HG03571 (cell line): Measurements from ENCODE around the gene ASGR1.

ENCODE experiments used
- ATAC-seq: cut with Tn5 transposase; IDR thresholded peaks from one replicate; pipeline ENCODE4 v1.9.1; 2021; ENCODE audit not compliant: unreplicated experiment

Gene ASGR1, protein sequence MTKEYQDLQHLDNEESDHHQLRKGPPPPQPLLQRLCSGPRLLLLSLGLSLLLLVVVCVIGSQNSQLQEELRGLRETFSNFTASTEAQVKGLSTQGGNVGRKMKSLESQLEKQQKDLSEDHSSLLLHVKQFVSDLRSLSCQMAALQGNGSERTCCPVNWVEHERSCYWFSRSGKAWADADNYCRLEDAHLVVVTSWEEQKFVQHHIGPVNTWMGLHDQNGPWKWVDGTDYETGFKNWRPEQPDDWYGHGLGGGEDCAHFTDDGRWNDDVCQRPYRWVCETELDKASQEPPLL

DNA sequence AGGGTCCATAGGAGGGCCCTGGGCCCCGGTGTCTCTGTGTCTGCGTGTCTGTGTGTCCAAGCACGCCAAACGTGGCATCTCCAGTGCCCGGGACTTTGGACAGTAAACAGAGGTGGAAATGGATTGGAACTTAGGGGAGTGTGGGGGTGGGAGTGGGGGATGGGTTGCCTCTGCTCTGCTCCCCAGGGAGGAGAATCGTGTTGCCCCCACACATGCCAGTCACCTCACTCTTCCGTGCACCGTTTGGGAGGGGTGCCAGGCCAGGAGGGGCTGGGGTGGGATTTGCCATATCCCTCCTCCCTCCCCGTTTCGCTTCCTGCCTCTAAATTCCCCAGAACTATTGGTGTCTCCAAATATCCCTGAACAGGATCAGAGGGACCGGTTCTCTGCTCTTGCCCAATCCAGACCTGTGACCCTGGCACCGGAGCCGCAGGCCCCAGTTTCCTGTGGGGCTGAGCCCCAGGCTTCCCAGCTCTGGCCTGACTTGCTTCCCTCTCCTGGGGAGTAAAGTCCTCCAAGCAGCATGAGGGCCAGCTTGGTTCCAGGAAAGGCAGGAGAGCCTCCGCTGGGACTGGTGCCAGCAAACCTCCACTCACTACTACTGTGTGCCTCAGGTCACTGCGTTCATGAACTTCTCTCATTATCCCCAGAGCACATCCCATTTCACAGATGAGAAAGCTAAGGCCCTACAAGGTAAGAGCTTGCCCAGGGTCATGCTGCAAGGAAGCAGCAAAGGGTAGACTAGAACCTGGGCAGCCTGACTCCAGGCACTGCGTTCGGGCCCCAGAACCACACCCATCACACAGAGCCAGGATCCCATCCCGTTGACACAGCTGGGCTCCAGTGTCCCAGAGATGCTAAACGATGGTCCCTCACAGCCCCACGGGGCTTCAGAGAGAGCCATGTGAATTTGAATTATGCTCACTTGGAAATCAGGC, at the start of gene ASGR1:
Gene ASGR1, minus strand, starts transcription at position 54 of the 938 bp plus-strand sequence. CDS start 807 bp downstream, outside the sequence.
- no peak for ATAC-seq

DNA sequence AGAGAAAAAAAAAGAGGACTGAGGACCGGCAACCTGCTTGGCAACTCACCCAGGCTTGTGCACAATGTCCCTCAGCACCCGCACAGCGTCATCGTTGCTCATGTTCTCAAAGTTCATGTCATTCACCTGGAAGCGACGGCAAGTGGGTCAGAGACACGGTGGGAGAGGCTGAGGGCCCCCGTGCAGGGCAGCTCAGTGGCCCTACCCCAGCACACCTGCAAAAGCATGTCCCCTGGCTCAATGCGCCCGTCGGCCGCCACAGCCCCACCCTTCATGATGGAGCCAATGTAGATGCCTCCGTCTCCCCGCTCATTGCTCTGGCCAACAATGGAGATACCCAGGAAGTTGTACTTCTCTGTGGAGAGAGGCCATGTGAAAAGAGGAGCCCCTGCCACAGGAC, 49.8 kb upstream of the ASGR1 start:
- ATAC-seq: no peak

DNA sequence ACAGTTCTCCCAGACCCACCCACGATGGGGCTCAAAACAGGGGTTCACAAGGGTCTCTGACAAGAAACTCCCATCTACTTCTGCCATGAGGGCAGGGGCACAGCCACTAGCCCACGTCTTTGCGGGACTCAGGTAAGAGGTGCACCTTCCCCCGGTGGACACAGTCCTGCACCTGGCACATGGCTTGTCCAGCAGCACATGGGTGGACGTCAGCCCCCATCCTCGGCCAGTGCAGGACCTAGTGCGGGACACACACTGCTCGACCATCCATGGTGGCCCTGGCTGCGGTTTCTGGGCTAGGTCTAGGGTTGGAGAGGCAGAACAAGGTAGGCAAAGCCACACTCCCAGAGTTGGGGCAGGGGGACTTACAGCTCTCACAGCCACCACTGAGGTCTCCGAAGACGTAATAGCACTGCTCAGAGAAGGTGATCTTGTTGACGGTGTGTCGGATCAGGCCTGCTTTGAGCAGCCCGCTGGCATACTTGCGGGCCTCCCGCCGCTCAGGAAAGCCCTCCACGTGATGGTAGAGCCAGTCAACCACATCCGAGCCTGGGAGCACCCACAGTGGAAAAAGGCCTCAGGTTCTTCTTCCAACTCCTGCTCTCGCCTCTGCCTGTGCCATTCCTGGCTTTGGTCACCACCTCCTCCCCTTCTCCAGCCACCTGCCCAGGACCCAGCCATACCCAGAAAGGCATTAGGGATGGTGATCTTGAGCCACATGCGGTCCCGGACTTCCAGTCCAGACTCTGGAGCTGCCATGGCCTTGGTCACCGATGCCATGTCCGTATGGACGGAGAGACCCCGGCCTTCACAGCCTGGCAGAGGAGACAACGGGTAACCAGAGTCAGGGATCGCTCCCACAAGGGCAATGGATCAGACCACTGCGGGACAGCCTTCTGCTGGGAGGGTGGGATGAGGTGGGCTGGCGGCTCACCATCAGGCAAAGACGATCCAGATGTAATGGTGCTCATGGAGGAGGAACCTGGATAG, 47.8 kb upstream of the ASGR1 start:
- no peak for ATAC-seq

DNA sequence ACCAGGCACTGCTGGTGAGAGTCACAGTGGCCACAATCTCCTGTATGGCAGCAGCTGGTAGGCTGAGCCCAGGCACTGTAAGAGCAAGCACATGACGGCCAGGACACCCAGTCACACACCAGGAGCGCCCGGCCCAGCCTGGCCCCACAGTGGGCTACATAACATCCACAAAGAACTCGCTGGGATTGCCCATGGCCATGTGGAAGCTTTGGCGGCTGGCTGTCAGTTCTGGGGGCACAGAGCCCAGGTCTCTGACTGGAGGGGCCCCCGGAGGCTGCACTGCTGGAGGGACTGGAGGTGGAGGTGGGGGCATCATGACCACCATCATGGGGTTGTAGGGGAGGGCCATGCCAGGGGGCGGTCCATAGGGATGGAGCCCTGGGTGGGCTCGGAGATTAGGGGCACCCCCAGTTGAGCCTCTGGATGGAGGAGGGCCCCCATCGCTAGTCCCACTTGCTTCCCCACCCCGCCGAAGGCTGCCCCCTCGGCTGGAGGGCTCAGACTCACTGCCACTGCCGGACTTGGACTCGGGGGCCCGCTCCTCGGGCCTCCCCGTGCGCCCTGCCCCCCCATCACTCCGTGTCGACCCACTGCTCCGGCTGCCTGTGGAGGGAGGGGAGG, 46.7 kb upstream of the ASGR1 start:
- no peak for ATAC-seq

DNA sequence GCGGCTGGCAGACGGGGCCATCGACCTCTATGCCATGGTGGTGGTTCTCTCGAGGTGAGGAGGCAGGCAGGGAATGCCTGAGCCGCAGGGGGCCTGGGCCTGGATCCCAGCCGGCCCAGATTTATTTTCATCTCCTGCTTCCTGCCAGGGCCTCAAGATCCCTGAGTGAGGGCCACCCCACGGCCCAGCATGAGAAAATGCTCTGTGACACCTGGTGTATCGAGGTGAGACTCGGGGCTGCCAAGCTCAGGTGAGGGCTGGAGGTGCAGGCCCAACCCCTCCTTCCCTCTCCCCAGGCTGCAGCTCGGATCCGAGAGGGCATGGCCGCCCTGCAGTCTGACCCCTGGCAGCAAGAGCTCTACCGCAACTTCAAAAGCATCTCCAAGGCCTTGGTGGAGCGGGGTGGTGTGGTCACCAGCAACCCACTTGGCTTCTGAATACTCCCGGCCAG, 45.5 kb upstream of the ASGR1 start:
- no peak for ATAC-seq

DNA sequence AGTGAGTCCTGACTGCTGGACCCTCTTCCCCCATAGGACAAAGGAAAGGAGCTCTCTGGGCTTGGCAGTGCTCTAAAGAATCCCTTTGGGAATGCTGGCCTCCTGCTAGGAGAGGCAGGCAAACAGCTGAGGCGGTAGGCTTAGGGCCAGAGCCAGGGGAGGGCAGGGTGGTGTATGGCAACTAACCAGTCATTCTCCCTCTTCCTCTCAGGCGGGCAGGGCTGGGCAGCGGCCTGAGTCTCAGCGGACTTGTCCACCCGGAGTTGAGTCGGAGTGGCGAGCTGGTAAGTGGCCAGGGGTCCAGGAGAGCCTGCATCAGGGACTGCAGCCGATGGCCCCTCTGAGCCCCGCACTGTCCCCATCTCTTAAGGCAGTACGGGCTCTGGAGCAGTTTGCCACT, 44.9 kb upstream of the ASGR1 start:
- ATAC-seq: no peak

DNA sequence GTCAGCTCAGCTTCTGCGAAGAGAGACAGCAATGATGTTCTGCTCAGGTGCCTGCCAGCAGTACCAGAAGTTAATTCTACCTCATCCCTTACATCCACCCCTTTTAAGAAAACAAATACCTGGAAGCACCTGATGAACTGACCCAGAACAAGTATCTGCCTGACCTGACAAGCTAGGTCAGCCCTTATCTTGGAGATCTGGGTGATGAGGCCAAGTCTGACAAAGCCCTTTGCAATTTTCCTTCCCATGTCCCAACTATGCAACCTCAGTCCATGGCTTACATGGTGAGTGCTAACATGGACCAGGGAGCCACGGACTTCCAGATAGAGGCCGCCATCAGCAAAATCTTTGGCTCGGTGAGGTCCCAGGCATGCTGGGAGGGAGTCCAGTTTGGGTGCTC, 44.2 kb upstream of the ASGR1 start:
- no peak for ATAC-seq

DNA sequence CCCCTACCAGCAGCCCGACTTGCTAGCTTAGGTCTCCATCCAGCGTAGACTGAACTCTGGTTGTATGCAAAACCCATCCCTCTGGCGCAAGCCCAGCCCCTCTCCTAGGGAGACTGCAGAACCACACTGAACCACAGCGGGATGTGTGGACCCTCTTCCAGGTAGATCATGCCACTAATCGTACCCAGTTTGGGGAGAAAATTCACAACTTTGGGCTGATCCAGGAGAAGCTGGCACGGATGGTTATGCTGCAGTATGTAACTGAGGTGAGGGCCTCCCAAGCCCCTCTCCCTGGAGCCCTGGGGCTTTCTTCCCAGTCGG, 43.8 kb upstream of the ASGR1 start:
- ATAC-seq: no peak

DNA sequence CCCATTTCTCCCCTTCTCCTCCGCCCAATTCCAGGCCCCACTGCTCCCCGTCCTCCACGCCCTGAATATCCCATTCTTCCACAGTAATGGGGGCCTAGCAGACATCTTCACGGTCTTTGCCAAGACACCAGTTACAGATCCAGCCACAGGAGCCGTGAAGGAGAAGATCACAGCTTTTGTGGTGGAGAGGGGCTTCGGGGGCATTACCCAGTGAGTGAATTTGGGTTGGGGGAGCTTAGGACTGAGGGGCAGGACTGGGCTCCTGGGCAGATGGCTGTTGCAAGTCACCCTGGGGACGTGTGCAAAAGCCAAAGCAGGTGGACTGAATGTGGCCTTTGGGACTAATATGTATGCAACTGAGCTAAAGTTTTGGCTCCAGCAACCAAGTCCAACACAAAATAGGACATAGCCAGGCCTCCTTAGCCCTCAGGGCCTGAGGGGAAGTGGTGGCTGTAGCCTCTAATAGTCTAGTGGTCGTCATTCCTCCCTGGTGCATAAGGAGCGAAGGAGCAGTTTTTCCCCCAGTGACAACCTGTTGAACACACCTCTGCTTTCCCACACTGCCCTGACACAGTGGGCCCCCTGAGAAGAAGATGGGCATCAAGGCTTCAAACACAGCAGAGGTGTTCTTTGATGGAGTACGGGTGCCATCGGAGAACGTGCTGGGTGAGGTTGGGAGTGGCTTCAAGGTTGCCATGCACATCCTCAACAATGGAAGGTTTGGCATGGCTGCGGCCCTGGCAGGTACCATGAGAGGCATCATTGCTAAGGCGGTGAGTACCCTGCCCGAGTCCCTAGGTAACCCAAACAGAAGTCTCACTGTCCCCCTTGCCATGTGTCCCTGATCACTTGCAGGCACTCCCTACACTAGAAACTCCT, 43.2 kb upstream of the ASGR1 start:
- no peak for ATAC-seq

DNA sequence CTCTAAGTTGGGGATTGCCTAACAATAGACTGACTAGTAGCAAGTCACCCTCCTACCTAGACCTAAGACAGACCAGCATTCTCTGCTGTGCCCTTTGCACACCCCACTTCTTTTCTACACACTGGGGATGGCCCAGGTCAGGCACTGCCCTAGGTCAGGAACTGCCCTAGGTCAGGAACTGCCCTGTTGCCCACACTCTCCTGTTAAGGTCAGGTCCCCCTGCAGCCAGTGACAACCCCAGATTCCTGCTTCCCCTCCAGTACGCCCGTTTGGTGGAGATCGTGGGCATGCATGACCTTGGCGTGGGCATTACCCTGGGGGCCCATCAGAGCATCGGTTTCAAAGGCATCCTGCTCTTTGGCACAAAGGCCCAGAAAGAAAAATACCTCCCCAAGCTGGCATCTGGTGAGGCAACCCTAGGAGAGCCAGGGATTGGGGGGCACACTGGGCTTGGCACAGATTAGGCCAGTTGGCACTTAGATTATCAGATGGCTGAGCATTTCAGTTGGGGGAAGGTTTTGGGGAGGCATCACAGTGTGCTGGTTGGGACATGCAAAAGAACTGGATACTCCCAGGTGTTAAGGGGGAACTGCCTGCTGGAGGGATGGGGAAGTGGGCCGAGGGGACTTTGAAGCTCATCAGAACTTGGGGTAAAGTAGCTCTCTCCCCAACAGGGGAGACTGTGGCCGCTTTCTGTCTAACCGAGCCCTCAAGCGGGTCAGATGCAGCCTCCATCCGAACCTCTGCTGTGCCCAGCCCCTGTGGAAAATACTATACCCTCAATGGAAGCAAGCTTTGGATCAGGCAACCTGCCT, 42.3 kb upstream of the ASGR1 start:
- no peak for ATAC-seq

DNA sequence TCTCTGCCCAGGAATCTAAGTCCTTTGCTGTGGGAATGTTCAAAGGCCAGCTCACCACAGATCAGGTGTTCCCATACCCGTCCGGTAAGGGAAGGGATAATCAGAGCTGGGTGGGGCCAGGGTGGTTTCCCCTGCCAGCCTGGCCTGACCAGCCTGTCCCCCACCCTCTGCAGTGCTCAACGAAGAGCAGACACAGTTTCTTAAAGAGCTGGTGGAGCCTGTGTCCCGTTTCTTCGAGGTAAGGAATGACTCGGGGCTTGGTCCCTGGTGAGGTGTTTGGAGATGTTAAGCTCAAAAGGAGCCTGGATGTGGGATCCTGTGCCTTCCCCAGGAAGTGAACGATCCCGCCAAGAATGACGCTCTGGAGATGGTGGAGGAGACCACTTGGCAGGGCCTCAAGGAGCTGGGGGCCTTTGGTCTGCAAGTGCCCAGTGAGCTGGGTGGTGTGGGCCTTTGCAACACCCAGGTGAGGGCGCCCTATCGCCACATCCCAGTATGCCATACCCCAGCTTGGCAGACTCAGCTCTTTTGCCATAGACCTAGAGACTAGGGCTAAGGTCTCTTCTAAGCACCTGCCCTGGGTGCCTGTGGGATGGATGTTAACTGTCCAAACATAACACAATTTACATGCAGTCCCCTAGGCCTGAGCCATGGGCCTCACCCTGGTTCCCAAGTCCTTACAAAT, 41.6 kb upstream of the ASGR1 start:
- ATAC-seq: no peak

DNA sequence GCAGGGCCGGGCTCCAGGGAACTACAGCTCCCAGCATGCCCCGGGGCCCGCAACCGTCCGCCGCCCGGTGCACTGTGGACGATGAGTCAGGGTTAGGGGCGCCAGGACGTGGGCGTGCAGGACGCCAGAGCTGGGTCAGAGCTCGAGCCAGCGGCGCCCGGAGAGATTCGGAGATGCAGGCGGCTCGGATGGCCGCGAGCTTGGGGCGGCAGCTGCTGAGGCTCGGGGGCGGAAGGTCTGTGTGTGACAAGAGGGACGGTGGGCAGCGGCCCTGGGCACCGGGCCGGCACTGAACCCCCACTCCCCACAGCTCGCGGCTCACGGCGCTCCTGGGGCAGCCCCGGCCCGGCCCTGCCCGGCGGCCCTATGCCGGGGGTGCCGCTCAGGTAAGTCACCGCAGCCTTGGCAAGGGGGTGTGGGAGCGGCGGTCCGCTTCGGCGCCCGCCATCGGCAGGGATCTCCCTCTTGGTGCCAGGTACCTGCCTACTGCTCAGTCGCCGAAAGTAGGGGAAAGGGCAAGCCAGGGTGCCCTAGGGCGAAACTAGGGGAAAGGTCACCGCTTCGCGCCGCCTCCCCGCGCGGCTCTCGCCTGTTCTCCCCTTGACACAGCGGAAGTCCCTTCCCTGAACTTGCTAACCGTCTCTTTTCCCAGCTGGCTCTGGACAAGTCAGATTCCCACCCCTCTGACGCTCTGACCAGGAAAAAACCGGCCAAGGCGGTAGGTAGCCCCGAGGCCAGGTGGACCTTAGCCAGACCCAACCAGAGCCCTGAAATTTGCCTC, 40.8 kb upstream of the ASGR1 start, which contains the start of the genes ACADVL and DLG4:
Gene ACADVL, plus strand, starts transcription at position 127 of the 781 bp plus-strand sequence. Its CDS starts 47 bp downstream, at position 174.
Gene DLG4, minus strand, starts transcription at position 25 of the 781 bp plus-strand sequence.
- ATAC-seq: peak; percentile 44

DNA sequence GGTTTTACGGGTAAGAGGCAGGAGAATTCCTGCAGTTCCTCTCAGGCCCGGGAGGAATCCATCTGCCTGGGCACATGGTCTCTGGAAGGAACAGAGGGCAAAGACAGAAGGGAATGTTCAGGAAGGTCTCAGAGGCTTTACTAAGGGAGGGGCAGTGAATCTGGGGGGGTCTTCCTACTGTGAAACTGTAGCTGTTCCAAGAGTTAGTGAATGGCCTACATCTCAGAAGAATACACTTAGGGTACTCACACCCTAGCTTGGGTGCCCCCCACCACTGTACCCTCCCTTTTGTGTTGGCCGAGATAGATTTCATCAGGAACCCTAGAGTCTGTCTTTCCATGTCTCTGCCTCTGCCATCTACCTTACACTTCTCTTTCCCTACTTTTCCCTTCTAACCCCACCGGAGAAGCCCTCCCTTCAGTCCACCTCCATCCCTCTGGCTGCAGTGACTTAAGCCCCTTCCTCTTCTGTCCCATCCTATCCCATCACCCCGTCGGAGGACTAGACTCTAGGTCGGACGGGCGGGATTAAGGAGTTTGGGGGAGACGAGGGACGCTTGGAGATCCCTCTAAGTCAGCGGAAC, 40.1 kb upstream of the ASGR1 start:
- ATAC-seq: no peak

DNA sequence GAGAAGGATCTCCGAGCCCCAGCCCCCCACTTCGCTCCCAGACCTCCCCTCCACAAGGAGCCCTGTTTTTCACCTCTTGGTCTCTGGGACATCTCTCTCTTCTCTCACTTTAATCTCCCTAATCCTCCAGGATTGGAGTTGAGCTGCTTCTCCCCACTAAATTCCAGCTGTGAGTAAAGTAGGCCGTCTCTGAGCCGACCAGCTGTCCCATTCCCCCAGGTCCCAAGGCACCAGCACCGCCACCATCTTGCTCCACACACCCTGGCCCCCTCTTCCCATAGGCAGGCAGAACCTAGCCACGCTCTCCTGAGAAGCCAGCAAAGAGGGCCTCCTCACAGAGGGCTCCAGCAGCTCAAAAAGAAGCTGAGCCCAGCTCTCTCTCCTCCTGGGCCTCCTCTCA, 39.6 kb upstream of the ASGR1 start:
- no peak for ATAC-seq

DNA sequence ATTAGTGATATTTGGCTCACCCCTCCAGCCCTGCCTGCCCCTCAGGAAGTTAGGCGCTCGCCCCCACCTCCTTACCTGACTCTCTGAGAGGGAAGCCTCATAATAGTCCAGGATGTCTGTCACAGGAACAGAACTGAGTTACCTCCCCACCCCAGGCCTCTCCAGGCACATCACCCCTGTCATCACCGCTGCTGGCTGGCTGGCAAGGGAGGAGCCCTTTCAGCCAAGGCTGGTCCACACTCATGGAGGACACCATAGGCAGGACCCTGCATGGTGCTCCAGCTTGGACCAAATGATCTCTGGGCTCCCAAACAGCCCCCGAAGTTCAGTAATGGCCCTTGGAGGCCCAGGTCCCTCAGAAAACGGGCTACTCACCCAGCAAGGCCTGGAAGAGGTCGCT, 39.0 kb upstream of the ASGR1 start:
- ATAC-seq: no peak

DNA sequence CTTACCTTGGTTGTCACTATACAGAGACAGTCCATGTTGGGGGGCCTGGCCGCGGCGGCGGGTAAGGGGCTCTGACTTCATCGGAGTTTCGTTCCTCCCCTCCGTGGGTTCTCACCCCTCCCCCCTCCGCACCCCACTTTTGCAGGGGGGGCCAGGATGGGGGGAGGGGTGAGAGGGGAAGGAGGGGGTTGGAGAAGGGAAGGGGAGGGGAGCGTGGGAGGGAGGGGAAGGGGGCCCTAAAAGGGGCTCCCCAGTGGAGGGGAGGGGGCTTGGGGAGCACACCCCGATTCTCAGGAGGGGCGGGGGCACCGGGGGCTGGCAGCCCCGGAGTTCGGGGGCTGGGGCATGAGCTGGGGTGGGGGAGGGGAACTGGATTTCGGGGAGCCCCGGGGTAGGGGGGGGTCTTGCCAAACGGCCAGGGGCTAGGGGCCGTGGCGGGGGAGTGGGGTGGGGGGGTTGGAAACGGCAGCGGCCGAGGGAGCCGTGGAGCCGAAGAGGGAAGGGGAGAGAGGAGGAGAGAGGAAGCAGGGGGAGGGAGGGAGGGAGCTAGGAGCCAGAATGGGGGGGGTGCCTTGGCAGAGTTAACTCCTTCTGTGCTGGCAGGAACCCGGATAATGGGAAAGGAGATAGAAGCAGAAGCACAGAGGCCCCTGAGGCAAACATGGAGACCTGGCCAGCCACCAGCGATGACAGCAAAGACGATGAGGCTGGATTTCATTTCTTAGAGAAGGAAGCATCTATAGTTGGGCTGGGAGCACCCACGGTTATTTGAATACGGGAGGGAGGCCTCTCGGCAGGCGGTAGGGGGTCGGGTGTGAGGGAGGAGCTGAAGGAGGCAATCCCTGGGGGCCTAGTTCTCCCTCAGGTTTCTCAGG, 38.2 kb upstream of the ASGR1 start:
- no peak for ATAC-seq
